A673 (cell line): ENCODE measurements around the gene COMMD10.

ENCODE experiments used
- EZH2 ChIP-seq: fragments of 200-600 bp; sonication (generic); IDR thresholded peaks from 2 replicates; pipeline ENCODE4 v1.6.1; 2017; ENCODE audit warnings: borderline replicate concordance, low read depth, mild to moderate bottlenecking, mixed read lengths, antibody characterized with exemption, low read length; ENCODE audit not compliant: poor library complexity, severe bottlenecking
- TF ChIP-seq, protein P1 (sequence below): fragments of 300-800, 200-600 bp; sonication (generic); conservative IDR thresholded peaks from 2 replicates; pipeline ENCODE4 v1.5.1; 2017; ENCODE audit warnings: low read depth, mild to moderate bottlenecking, antibody characterized with exemption, low read length, moderate library complexity, mixed read lengths

DNA sequence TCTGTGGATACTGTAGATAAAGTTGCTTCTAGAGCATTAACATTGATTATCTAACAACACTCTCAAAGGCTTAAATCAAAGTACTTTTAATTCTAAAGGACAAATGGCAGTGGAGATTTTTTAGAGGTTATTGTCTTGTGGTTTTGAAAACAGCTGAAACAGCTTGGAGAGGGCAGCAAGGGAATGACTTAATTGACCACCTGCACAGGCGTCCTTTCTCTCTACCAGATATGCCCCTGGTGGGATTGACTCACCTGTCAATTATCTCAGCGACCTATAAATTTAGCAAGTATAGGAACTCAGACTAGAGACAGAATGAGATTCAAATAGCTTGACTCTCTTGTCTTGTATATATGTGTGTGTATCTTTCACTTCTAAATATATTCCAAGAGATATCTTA is 39.0 kb upstream of the COMMD10 start:
- TF ChIP-seq EZH2: no peak
- TF ChIP-seq, protein P1, sequence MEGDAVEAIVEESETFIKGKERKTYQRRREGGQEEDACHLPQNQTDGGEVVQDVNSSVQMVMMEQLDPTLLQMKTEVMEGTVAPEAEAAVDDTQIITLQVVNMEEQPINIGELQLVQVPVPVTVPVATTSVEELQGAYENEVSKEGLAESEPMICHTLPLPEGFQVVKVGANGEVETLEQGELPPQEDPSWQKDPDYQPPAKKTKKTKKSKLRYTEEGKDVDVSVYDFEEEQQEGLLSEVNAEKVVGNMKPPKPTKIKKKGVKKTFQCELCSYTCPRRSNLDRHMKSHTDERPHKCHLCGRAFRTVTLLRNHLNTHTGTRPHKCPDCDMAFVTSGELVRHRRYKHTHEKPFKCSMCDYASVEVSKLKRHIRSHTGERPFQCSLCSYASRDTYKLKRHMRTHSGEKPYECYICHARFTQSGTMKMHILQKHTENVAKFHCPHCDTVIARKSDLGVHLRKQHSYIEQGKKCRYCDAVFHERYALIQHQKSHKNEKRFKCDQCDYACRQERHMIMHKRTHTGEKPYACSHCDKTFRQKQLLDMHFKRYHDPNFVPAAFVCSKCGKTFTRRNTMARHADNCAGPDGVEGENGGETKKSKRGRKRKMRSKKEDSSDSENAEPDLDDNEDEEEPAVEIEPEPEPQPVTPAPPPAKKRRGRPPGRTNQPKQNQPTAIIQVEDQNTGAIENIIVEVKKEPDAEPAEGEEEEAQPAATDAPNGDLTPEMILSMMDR: no peak
